Panc1 (cell line): ENCODE measurements around the gene RAI1. TPM values are rescaled to one million over a fixed set of nuclear protein-coding genes. Genes with fewer than 3 reads are reported as not detected.

Experiments used
- ATAC-seq: fragments of 200-7000 bp; cut with Tn5 transposase; 2 replicates; pipeline ENCODE4 v1.9.1; 2020; ENCODE audit warnings: mild to moderate bottlenecking, moderate library complexity
- BruUV-seq: library from RNA; stranded (reverse); fragments of 400-500 nt; replicated peaks from 2 replicates; lab custom pipeline; 2021; lab: Mats Ljungman, UMichigan
- CTCF ChIA-PET: fragments of 300-600 bp; sonication (Branson Sonifier 250); formaldehyde crosslinking; loops from one replicate; lab custom pipeline; 2022; ENCODE audit warnings: antibody characterized with exemption; lab: Charles Lee
- POLR2A ChIA-PET: fragments of 300-600 bp; sonication (Branson Sonifier 250); formaldehyde crosslinking; loops from one replicate; lab custom pipeline; 2022; ENCODE audit warnings: antibody characterized with exemption; lab: Charles Lee
- DNase-seq: peaks from one replicate; pipeline ENCODE4 v3.0.0-alpha.2; 2010; ENCODE audit warnings: low read depth, low spot score
- H3K27ac ChIP-seq: 2 replicates; pipeline ENCODE4 v1.5.1; 2011; ENCODE audit warnings: mild to moderate bottlenecking, low read length, inconsistent platforms
- H3K27me3 ChIP-seq: fragments of 200-500 bp; sonication (Bioruptor generic); 2 replicates; pipeline ENCODE4 v1.6.0; 2014; ENCODE audit warnings: low read length, inconsistent platforms; ENCODE audit not compliant: control insufficient read depth, insufficient read depth
- H3K36me3 ChIP-seq: fragments of 200-500 bp; sonication (Bioruptor generic); 2 replicates; pipeline ENCODE4 v1.5.1; 2014; ENCODE audit warnings: inconsistent platforms, mild to moderate bottlenecking, low read length, moderate library complexity; ENCODE audit not compliant: control insufficient read depth, insufficient read depth
- H3K4me1 ChIP-seq: 2 replicates; pipeline ENCODE4 v1.5.1; 2011; ENCODE audit warnings: inconsistent platforms, mild to moderate bottlenecking, low read length, moderate library complexity; ENCODE audit not compliant: control insufficient read depth, insufficient read depth
- H3K4me3 ChIP-seq, 2 experiments: 2 replicates each; pipeline ENCODE4 v1.5.1; 2011 to 2012; ENCODE audit warnings: low read depth in 2 of 2, low read length in 2 of 2, mild to moderate bottlenecking in 2 of 2, inconsistent platforms in 1 of 2, moderate library complexity in 1 of 2
- H3K9me3 ChIP-seq: fragments of 200-500 bp; sonication (Bioruptor generic); 2 replicates; pipeline ENCODE4 v1.5.1; 2014; ENCODE audit warnings: low read depth, mild to moderate bottlenecking, inconsistent platforms, low read length, moderate library complexity; ENCODE audit not compliant: control insufficient read depth, insufficient read depth
- POLR2AphosphoS5 ChIP-seq: IDR thresholded peaks from 2 replicates; pipeline ENCODE4 v1.6.1; 2012; ENCODE audit warnings: mild to moderate bottlenecking, low read depth, low read length, moderate library complexity
- SIN3A ChIP-seq: IDR thresholded peaks from 2 replicates; pipeline ENCODE4 v1.6.1; 2012; ENCODE audit warnings: low read depth, mild to moderate bottlenecking, low read length, moderate library complexity, borderline replicate concordance; ENCODE audit not compliant: insufficient read depth
- TCF7L2 ChIP-seq: IDR thresholded peaks from 2 replicates; pipeline ENCODE4 v1.6.1; 2011; ENCODE audit warnings: mild to moderate bottlenecking, low read depth, low read length, inconsistent platforms
- in situ Hi-C: cut with HindIII; loops from 2 replicates; pipeline ENCODE4 v1.10.0; 2016; ENCODE audit warnings: low sequenced_read_pairs, low pct_unique_long_range_greater_than_20kb
- intact Hi-C: fragments of 100-400 bp; cut with micrococcal nuclease; formaldehyde crosslinking; loops from one replicate; pipeline ENCODE4 v1.10.0; 2022; ENCODE audit not compliant: unreplicated experiment
- total RNA-seq: library from RNA; stranded (reverse); gene quantifications from one replicate; pipeline ENCODE4 v1.2.1, GENCODE V29; 2021; ENCODE audit not compliant: unreplicated experiment
- TF ChIP-seq, protein P1 (sequence below): fragments of 450-650 bp; IDR thresholded peaks from 2 replicates; pipeline ENCODE4 v1.5.1; 2017; ENCODE audit warnings: mild to moderate bottlenecking
- TF ChIP-seq, protein P2 (sequence below), 2 experiments: IDR thresholded peaks; 2 replicates each; pipeline ENCODE4 v1.6.1; 2011 to 2012; ENCODE audit warnings: low read depth in 2 of 2, control low read depth in 1 of 2, low read length in 1 of 2, mild to moderate bottlenecking in 1 of 2, moderate library complexity in 1 of 2; ENCODE audit not compliant: insufficient read depth in 1 of 2

The RAI1 gene
- total RNA-seq, 1 experiment from 2014 or later, result 51.0 TPM

DNA sequence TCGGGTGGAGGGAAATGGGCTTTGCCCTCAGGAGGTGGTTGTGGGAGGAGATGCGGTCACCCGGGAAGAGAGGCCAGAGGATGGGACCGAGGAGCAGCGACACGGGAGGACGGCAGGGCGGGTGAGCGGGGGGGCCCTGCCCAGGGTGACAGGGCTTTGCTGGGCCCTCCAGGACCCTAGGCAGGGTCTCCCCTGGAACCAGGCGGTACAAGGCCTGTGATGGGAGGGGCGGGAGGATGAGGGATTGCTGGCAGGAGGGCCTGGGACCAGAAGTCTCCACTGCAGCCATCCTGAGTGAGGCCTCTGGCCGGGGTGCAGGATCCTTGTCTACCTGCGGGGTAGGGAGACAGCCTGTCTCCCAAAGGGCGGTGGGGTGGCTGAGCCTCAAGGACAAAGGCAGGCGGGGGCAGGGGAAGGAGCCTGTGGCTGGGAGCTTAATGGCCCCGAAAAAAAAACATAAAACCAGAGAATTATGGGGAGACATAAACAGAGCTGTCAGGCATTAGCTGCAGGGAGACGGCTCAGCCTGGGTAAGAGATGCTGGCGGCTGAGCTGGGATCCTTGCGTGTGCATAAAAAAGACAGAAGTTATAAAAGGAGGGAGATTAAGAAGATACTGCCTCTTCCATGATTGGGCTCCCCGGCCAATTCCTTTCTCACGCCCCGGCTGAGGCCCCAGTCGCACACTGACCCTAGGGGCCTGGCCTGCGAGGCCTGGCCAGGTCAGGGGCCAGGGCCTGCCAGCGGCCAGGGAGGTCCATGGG is 88.8 kb downstream of the RAI1 start:
- CTCF ChIA-PET, result no interaction called here
- ATAC-seq (no peak), DNase-seq (no peak)
- H3K4me1 ChIP-seq, result peaks cover 40% of the 10 kb centered on the region
- H3K4me3 ChIP-seq, result no peak overlapping the region
- H3K36me3 ChIP-seq, result no peaks in the 10 kb centered on the region
- H3K9me3 ChIP-seq, result no peaks in the 10 kb centered on the region
- no TSS peak for BruUV-seq
- intact Hi-C loops, result no loop called here
- POLR2A ChIA-PET, result no interaction called here
- H3K27ac ChIP-seq, result no peak overlapping the region
- in situ Hi-C loops, result no loop called here
- TF ChIP-seq SIN3A (no peak), POLR2AphosphoS5 (no peak), TCF7L2 (no peak)
- TF ChIP-seq, protein P1, sequence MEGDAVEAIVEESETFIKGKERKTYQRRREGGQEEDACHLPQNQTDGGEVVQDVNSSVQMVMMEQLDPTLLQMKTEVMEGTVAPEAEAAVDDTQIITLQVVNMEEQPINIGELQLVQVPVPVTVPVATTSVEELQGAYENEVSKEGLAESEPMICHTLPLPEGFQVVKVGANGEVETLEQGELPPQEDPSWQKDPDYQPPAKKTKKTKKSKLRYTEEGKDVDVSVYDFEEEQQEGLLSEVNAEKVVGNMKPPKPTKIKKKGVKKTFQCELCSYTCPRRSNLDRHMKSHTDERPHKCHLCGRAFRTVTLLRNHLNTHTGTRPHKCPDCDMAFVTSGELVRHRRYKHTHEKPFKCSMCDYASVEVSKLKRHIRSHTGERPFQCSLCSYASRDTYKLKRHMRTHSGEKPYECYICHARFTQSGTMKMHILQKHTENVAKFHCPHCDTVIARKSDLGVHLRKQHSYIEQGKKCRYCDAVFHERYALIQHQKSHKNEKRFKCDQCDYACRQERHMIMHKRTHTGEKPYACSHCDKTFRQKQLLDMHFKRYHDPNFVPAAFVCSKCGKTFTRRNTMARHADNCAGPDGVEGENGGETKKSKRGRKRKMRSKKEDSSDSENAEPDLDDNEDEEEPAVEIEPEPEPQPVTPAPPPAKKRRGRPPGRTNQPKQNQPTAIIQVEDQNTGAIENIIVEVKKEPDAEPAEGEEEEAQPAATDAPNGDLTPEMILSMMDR, result no peak
- TF ChIP-seq, protein P2, sequence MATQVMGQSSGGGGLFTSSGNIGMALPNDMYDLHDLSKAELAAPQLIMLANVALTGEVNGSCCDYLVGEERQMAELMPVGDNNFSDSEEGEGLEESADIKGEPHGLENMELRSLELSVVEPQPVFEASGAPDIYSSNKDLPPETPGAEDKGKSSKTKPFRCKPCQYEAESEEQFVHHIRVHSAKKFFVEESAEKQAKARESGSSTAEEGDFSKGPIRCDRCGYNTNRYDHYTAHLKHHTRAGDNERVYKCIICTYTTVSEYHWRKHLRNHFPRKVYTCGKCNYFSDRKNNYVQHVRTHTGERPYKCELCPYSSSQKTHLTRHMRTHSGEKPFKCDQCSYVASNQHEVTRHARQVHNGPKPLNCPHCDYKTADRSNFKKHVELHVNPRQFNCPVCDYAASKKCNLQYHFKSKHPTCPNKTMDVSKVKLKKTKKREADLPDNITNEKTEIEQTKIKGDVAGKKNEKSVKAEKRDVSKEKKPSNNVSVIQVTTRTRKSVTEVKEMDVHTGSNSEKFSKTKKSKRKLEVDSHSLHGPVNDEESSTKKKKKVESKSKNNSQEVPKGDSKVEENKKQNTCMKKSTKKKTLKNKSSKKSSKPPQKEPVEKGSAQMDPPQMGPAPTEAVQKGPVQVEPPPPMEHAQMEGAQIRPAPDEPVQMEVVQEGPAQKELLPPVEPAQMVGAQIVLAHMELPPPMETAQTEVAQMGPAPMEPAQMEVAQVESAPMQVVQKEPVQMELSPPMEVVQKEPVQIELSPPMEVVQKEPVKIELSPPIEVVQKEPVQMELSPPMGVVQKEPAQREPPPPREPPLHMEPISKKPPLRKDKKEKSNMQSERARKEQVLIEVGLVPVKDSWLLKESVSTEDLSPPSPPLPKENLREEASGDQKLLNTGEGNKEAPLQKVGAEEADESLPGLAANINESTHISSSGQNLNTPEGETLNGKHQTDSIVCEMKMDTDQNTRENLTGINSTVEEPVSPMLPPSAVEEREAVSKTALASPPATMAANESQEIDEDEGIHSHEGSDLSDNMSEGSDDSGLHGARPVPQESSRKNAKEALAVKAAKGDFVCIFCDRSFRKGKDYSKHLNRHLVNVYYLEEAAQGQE (IDR thresholded peaks at IDR 0.05; ENCODE audit: insufficient read depth in 1 of 2, low read depth in 2 of 2, low read length in 1 of 2), result no peak
- no peaks in the 10 kb centered on the region for H3K27me3 ChIP-seq

DNA sequence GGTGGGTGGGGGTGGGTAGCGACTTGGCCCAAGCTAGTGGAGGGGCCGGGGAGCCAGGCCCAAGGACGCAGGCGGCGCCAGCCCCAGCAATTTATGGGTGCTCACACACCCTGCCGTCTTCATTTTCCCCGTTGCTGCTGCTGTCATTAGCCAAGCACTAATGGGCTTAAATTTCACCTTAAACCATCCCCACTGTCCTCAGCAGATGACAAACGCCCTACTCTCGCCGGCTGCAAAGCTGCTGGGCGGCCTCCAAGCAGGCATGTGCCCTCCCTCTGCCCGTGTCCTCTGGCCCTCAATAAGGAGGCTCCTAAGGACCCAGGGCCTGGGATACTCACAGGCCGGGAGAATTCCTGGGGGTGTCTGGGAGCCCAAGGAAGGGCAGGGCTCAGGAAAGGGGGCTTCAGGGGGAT is 89.4 kb downstream of the RAI1 start:
- in situ Hi-C loops (no loop called here), intact Hi-C loops (no loop called here)
- ChIA-PET CTCF (no interaction called here), POLR2A (no interaction called here)
- H3K4me3 ChIP-seq, result no peak overlapping the region
- no peaks in the 10 kb centered on the region for H3K9me3 ChIP-seq
- no peak overlapping the region for H3K27ac ChIP-seq
- no peak for ATAC-seq
- no peaks in the 10 kb centered on the region for H3K27me3 ChIP-seq
- BruUV-seq, result no TSS peak
- no peak for TF ChIP-seq POLR2AphosphoS5
- TF ChIP-seq, protein P2 (IDR thresholded peaks at IDR 0.05; ENCODE audit: insufficient read depth in 1 of 2, low read depth in 2 of 2, low read length in 1 of 2), result no peak
- TF ChIP-seq SIN3A, result no peak
- peaks cover 40% of the 10 kb centered on the region for H3K4me1 ChIP-seq
- no peaks in the 10 kb centered on the region for H3K36me3 ChIP-seq
- no peak for DNase-seq
